Ovary (tissue), 9 donors: ENCODE data around the gene VIPR1. TPM values are rescaled to one million over a fixed set of nuclear protein-coding genes. Genes with fewer than 3 reads are reported as not detected.

ENCODE experiments used
- DNase-seq, 5 donors: peaks; one replicate each; pipeline ENCODE4 v3.0.0-alpha.2; 2019 to 2020
- H3K27ac ChIP-seq, 2 donors: fragments of 200-600 bp; one replicate each; pipeline versions ENCODE4 v1.5.1 to v1.8.0; 2019 to 2022
- H3K27me3 ChIP-seq: fragments of 200-600 bp; one replicate; pipeline ENCODE4 v1.8.0; 2022
- H3K36me3 ChIP-seq: fragments of 200-600 bp; sonication (generic); one replicate; pipeline ENCODE4 v1.5.1; 2019
- H3K4me1 ChIP-seq: one replicate; pipeline ENCODE4 v1.8.1; 2013; ENCODE audit warnings: mild to moderate bottlenecking, moderate library complexity; ENCODE audit not compliant: insufficient read depth
- H3K4me3 ChIP-seq: fragments of 200-600 bp; sonication (generic); one replicate; pipeline ENCODE4 v1.5.1; 2017
- H3K9me3 ChIP-seq, 2 donors: fragments of 200-600 bp in 1 of 2; sonication (generic) in 1 of 2; one replicate each; pipeline versions ENCODE4 v1.5.1 to v1.8.1; 2013 to 2019; ENCODE audit warnings: mild to moderate bottlenecking in 1 of 2, moderate library complexity in 1 of 2
- EP300 ChIP-seq: sonication (generic); formaldehyde crosslinking; IDR thresholded peaks from one replicate; pipeline ENCODE4 v1.6.1; 2017; ENCODE audit warnings: antibody characterized with exemption
- POLR2A ChIP-seq: fragments of 450-650 bp; IDR thresholded peaks from one replicate; pipeline ENCODE4 v1.6.1; 2017; ENCODE audit warnings: antibody characterized with exemption, mild to moderate bottlenecking, moderate library complexity
- WGBS, 3 donors: extraction: QIAGEN DNeasy Blood & Tissue Kit in 1 of 3; methylation state at CpG; one replicate each; pipeline versions ENCODE4 v1.1.5 to v1.1.7; 2013 to 2017; 5-methylcytosine and 5-hydroxymethylcytosine counted together
- intact Hi-C, 4 donors: fragments of 100-400 bp; cut with DNase I; formaldehyde crosslinking; loops; one replicate each; pipeline versions ENCODE4 v1.11.0 to v1.15.1; 2022 to 2023
- polyA plus RNA-seq, 2 donors: library from polyadenylated mRNA; stranded (reverse); fragments of 200-250 nt in 1 of 2; fragments of 350-450 nt in 1 of 2; fragmentation: Illumina TruSeq in 1 of 2; extraction: RNeasy Lipid Tissue Mini Kit (QIAGEN cat#74804) in 1 of 2; gene quantifications; one replicate each; pipeline ENCODE4 v1.2.3, GENCODE V29; 2013 to 2014
- total RNA-seq, 7 donors: library from RNA; depleted of rRNA in 2 of 7; stranded (reverse); fragments of >200 nt in 2 of 7; fragmentation: NEBNext Ultra II Directional in 3 of 7; extraction: Animal tissue kit (Norgen Biotek cat#: 25700) in 3 of 7; gene quantifications; one replicate each; pipeline versions ENCODE4 v1.1.0 to v1.2.4, GENCODE V29; 2016 to 2023
- TF ChIP-seq, protein P1 (sequence below), 3 donors: fragments of 450-650 bp in 2 of 3; fragments of 200-600 bp in 1 of 3; IDR thresholded peaks; one replicate each; pipeline versions ENCODE4 v1.5.1 to v1.8.0; 2016 to 2022; ENCODE audit warnings: antibody characterized with exemption in 3 of 3, mild to moderate bottlenecking in 1 of 3
- donor health status: DM: no; HTN: no; CAD: no; lungs with moderate emphysema.
- donor health status: DM: no; HTN: no; CAD: no.
- donor health status: Bipolar disorder and iron deficiency.
- donor health status: DM: yes; HTN: yes; CAD: no.
- donor health status: DM: no; HTN: no; CAD: no.
- donor health status: DM: yes; HTN: yes; CAD: no.

The VIPR1 gene
- total and polyA plus RNA-seq, 9 donors: 0.12 to 2.2 (median 0.47) TPM

- H3K36me3 ChIP-seq: no peaks in the 10 kb centered on the region
- WGBS, 3 donors: 0 to 1% (median 1%) methylated on average over 46 of the region's 46 CpGs
- no peak overlapping the region for H3K27ac ChIP-seq
- peaks cover 4% of the 10 kb centered on the region for H3K4me1 ChIP-seq
- H3K4me3 ChIP-seq: peak overlapping the region; percentile 29
- TF ChIP-seq, protein P1, sequence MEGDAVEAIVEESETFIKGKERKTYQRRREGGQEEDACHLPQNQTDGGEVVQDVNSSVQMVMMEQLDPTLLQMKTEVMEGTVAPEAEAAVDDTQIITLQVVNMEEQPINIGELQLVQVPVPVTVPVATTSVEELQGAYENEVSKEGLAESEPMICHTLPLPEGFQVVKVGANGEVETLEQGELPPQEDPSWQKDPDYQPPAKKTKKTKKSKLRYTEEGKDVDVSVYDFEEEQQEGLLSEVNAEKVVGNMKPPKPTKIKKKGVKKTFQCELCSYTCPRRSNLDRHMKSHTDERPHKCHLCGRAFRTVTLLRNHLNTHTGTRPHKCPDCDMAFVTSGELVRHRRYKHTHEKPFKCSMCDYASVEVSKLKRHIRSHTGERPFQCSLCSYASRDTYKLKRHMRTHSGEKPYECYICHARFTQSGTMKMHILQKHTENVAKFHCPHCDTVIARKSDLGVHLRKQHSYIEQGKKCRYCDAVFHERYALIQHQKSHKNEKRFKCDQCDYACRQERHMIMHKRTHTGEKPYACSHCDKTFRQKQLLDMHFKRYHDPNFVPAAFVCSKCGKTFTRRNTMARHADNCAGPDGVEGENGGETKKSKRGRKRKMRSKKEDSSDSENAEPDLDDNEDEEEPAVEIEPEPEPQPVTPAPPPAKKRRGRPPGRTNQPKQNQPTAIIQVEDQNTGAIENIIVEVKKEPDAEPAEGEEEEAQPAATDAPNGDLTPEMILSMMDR (IDR thresholded peaks at IDR 0.05): peak in 1 of 3 donors; percentile 5
- TF ChIP-seq EP300: no peak
- no peaks in the 10 kb centered on the region for H3K9me3 ChIP-seq
- no peaks in the 10 kb centered on the region for H3K27me3 ChIP-seq
- DNase-seq: no peak
- intact Hi-C loops: no loop called here
Measured at GRCh38 chr3:42501681-42502428, 588 bp upstream of the VIPR1 start.

GRCh38 chr3:42503251-42503924, 945 bp downstream of the VIPR1 start:
- Histone ChIP-seq H3K4me3 (peak overlapping the region; percentile 29), H3K27ac (no peak overlapping the region), H3K9me3 (no peaks in the 10 kb centered on the region), H3K27me3 (no peaks in the 10 kb centered on the region), H3K36me3 (no peaks in the 10 kb centered on the region), H3K4me1 (peaks cover 2% of the 10 kb centered on the region)
- TF ChIP-seq, protein P1 (IDR thresholded peaks at IDR 0.05): no peak
- no peak for TF ChIP-seq EP300
- no peak for DNase-seq
- intact Hi-C loops: no loop called here
- WGBS, 3 donors: 64 to 73% (median 70%) methylated on average over 4 of the region's 4 CpGs

DNA sequence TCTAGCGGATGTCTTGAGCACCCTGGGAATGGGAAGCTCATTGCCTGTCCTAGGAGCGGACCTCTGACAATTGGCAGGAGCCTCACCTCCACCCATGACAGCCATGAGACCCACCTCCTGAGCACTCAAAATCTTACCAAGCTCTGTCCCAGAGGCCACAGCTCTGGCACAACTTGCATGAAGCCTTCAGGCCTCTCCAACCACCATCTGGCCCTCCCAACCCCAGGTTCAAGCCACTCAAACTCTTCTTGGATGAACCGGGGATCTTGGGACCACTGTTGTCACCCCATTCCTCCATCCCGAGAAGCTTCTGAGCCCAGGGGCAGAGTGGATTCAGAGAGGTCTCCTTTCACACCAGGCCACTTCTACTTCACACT, 1.5 kb downstream of the VIPR1 start:
- H3K27me3 ChIP-seq: no peaks in the 10 kb centered on the region
- WGBS, 3 donors: 92 to 97% (median 92%) methylated on average over 4 of the region's 4 CpGs
- TF ChIP-seq EP300 (no peak), POLR2A (no peak)
- TF ChIP-seq, protein P1 (IDR thresholded peaks at IDR 0.05): no peak
- H3K4me1 ChIP-seq: peaks cover 2% of the 10 kb centered on the region
- H3K9me3 ChIP-seq: no peaks in the 10 kb centered on the region
- no peak for DNase-seq
- no peaks in the 10 kb centered on the region for H3K36me3 ChIP-seq
- intact Hi-C loops: no loop called here
- no peak overlapping the region for H3K27ac ChIP-seq
- no peak overlapping the region for H3K4me3 ChIP-seq

- DNase-seq: no peak
- Histone ChIP-seq H3K27ac (no peak overlapping the region), H3K4me3 (no peak overlapping the region), H3K4me1 (peaks cover 2% of the 10 kb centered on the region), H3K36me3 (no peaks in the 10 kb centered on the region), H3K9me3 (no peaks in the 10 kb centered on the region), H3K27me3 (no peaks in the 10 kb centered on the region)
- TF ChIP-seq POLR2A (no peak), EP300 (no peak)
- TF ChIP-seq, protein P1 (IDR thresholded peaks at IDR 0.05): no peak
- 69 to 78% (median 69%) methylated on average over 10 of the region's 10 CpGs for WGBS, 3 donors
- intact Hi-C loops: no loop called here
Measured at GRCh38 chr3:42504334-42505127, 2.1 kb downstream of the VIPR1 start.
